Measurements from ENCODE around the gene UGT1A3.

UGT1A3 gene

DNA sequence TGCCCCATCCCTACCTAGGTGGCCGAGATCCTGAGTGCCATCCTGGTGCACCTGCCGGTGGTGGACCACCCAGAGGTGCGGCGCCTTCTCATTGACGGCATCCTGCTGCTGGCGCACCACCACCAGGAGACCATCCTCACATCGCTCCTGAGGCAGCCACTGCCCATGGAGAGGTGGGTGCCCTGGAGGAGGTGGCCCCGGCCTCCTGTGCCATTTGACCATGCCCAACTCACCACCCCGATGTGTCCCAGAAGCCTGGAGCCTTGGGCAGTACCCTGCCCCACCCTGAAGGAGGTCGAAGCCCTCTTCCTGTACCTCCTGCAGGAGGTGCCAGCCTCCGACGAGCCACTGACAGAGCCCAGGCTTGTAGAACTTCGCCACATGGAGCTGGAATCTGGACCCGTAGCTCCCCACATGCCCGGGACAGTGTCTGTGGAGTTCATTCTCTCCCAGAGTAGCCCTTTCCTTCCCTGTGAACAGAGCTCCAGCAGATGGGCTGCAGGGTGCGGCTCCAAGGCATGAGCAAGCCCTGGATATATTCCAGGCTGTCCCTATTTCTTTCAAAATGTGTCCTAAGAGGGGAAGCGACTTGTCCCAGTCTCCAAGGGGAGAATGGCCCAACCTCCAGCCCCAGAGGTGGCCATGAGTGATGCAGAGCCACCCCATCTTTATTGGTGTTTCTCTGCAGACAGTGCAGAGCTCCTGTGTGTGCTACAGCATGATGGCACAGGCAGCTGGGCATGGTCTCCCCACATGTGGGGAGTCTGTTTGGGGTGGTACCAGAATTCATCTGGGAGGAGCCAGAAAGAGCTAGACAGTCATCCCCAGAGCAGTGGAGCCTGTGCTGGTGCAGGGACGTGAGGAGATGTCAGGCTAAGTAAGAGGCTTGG lies 91.3 kb downstream of the UGT1A3 start:
- DNase-seq (ENCODE audit: low read depth) = no peak
- H3K4me3 ChIP-seq (ENCODE audit: low read length) = no peak overlapping the region
- TF ChIP-seq, protein P1, sequence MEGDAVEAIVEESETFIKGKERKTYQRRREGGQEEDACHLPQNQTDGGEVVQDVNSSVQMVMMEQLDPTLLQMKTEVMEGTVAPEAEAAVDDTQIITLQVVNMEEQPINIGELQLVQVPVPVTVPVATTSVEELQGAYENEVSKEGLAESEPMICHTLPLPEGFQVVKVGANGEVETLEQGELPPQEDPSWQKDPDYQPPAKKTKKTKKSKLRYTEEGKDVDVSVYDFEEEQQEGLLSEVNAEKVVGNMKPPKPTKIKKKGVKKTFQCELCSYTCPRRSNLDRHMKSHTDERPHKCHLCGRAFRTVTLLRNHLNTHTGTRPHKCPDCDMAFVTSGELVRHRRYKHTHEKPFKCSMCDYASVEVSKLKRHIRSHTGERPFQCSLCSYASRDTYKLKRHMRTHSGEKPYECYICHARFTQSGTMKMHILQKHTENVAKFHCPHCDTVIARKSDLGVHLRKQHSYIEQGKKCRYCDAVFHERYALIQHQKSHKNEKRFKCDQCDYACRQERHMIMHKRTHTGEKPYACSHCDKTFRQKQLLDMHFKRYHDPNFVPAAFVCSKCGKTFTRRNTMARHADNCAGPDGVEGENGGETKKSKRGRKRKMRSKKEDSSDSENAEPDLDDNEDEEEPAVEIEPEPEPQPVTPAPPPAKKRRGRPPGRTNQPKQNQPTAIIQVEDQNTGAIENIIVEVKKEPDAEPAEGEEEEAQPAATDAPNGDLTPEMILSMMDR (IDR thresholded peaks at IDR 0.05; ENCODE audit: insufficient read depth, low read depth, low read length, missing control alignments) = no peak

DNA sequence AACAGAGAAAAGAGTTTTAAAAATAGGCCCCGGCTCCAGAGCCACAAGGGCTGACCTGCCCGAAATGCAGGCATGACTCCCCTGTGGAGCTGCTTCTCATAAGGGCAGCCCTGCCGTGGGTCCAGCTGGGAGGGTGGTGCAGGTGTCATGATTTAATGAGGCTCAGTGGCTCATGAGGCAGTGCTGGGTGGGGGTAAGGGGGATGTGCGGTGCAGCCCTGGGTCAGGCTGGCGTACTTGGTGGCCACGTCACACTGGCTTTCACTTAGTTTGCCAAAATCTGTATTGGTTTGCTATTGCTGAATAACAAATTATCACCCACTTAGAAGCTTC lies 91.9 kb downstream of the UGT1A3 start:
- no peak for DNase-seq (ENCODE audit: low read depth)
- H3K4me3 ChIP-seq (ENCODE audit: low read length) = no peak overlapping the region
- TF ChIP-seq, protein P1 (IDR thresholded peaks at IDR 0.05; ENCODE audit: insufficient read depth, low read depth, low read length, missing control alignments) = no peak

DNA sequence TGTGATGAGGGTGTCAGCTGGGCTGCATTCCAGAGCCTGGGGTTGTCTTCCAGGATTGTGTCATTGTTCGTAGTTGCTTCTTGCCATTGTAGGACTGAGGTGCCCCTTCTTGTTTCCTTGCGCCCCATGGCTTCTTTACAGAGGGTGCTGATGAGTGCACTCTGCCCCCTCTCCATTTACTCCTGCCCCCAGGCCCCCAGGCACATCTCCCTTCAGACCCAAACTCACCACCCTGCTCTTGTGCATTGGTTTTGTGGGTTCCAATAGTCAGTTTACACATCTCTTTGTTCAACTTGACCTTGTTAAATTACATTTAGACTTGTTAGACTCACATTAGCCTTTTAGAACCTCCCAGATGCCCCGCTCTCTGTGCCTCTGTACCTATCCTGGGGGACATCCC lies 92.4 kb downstream of the UGT1A3 start:
- TF ChIP-seq, protein P1 (IDR thresholded peaks at IDR 0.05; ENCODE audit: insufficient read depth, low read depth, low read length, missing control alignments) = no peak
- H3K4me3 ChIP-seq (ENCODE audit: low read length) = no peak overlapping the region
- no peak for DNase-seq (ENCODE audit: low read depth)

DNA sequence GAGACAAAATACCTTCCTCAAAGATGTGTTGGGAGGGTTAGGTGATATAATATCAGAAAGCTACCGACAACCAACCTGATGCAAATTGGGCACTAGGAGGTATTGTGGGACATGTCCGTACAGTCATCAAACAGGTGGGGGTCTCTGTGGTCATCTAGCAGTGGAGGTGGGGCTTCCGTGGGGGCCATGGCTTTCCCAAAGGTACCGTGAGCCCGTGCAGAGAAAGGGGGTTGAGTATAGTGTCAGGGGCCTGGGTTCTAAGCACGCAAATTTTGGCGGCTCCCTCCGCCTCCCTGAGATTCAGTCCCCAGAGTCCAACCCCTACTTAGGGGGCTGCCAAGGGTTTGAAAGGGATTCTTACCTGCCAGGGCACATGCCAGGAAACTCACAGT lies 92.9 kb downstream of the UGT1A3 start:
- H3K4me3 ChIP-seq (ENCODE audit: low read length) = no peak overlapping the region
- DNase-seq (ENCODE audit: low read depth) = no peak
- TF ChIP-seq, protein P1 (IDR thresholded peaks at IDR 0.05; ENCODE audit: insufficient read depth, low read depth, low read length, missing control alignments) = no peak

DNA sequence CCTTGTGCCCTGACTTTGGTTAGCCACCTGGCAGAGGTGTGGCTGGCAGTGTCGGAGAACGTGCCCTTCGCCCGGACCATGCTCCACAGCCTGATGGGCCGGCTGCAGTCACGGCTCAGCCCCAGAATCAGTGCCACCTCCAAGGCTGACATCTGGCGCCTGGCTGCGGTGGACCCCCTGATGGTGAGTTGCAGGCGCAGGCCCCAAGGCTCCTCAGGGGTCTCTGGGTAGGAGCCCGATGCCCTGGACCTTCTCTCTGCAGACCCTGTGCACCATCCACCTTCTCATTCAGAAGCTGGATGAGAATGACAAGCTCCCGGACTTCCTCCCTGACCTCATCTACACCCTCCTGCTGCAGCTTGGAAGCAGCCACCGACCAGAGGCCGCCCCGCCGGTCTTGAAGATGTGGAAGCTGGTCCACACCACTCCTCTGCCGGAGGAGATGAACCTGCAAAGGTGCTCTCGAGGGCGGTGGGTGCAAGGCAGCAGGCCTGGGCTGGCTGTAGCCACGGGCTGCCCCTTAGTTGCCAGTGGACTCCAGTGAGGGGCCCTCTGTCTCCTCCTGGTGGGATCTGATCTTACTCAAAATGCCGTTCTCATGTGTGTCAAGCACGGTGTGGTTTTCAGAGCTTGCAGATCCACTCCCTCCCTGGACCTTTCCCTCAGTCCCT lies 93.4 kb downstream of the UGT1A3 start:
- DNase-seq (ENCODE audit: low read depth) = no peak
- H3K4me3 ChIP-seq (ENCODE audit: low read length) = no peak overlapping the region
- TF ChIP-seq, protein P1 (IDR thresholded peaks at IDR 0.05; ENCODE audit: insufficient read depth, low read depth, low read length, missing control alignments) = no peak
